HG02610 (cell line): ENCODE data around the gene GOLGA5.

Source experiments
- ATAC-seq: cut with Tn5 transposase; IDR thresholded peaks from one replicate; pipeline ENCODE4 v1.9.1; 2021; ENCODE audit warnings: mild to moderate bottlenecking, moderate library complexity; ENCODE audit not compliant: unreplicated experiment

The GOLGA5 gene

DNA sequence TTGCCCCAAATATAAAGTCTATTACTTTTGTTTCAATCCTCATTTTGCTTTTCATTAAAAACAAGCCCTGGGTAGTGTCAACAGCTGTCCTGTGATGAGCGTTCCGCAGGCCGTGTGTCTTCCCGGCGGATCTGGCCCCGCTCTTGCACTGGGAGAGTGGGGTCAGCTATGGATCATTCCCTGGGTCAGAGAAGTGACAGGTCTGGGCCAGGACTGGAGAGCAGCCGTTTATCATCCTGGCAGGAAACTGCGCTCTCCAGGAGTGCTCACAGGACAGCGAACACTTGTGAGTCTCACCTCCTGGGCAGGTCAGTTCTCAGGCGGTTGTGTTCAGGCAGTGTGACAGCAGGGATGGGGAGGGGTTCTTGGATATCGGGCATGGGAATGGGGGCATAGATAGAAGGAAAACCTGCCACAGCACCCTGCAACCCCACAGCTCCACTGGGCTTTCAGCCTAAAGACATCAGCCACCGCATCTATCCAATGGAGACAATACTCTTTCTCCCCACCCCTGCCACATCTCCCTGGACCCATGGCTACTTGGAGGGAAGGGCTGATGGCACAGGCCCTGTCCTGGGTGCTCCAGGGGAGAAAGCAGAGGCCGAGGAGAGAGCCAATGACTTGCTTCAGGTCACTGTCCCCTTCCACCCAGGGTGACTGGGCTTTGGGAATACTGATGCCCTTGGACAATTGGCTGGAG, 81.0 kb downstream of the GOLGA5 start:
- ATAC-seq: no peak

DNA sequence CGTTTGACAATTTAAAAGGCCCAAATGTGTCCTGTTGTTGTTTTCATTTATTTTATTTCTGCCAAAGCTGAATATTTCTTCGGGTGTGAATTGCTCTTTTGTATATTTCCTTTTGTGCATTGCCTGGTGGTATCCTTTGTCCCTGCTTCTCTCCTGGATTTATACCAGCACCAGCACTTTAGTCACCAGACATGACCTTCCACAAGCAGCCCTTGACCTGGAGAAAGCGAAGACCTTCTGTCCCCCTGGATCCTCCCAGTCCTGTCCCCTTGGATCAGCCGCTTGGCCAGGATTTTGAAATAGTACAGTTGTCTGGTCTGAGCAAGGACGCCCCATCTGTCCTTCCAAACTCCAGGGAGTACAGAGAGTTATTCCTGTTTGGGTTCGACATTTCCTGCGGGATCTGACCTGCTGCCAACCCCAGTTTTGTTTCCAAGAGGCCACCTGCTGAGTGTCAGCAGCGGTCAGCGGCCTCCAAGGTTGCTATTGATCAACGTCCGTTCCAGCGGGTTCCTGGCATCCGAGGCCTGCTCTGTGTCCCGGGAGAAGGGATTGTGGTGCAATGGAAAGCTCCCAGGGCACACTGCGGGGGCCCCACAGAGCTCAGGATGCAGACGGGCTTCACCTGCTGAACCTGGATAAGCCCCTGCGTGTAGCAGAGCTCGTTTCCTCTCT, 83.8 kb downstream of the GOLGA5 start:
- no peak for ATAC-seq

DNA sequence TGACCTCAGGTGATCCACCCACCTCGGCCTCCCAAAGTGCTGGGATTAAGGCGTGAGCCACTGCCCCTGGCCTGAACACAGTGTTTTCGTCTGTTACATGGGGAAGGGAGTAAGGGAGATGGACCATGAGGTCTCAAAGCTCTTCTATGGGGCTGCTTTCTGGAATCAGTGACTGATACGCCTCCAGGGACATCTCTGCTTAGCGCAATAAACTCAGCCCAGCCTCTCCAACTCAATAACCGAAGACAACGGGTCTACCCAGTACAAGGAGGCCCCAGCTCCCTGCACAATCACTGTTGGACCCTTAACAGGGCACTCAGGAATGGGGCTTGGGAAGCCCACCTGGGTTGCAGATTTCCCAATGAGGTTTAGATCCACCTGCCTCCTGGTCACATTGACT, 86.2 kb downstream of the GOLGA5 start:
- ATAC-seq: no peak

DNA sequence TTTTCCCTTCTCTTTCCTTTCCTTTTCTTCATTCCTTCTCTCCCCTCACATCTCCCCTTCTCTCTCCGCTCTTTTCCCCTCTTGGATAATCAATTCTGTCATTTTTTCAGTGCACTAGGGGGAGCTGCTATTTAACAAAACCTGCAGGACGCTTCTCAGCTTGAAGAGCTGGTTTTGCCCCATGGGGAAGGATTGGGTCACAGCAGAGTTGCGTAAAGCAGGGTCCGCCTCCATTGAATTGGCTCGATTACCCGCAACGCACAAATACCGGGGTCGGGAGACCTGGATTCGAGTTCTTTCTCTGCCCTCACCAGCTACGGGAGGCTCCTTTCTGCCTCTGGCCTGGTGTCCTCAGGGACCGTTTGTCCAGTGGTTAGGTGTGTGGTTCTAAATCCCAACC, 86.7 kb downstream of the GOLGA5 start:
- ATAC-seq: no peak

DNA sequence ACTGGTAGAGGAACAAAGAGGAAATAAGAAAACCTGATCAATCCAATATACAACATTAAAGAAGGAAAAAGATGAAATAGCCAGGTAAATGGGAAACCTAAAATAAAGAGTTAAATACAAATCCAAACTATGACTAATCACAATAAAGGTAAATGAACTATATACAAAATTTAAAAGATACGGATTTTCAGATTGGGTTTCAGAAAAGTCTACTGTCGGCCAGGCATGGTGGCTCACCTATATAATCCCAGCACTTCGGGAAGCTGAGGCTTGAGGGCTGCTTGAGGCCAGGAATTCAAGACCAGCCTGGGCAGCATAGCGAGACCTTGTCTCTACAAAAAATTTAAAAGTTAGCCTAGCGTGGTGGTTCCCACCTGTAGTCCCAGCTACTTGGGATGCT, 89.0 kb downstream of the GOLGA5 start:
- ATAC-seq: no peak

DNA sequence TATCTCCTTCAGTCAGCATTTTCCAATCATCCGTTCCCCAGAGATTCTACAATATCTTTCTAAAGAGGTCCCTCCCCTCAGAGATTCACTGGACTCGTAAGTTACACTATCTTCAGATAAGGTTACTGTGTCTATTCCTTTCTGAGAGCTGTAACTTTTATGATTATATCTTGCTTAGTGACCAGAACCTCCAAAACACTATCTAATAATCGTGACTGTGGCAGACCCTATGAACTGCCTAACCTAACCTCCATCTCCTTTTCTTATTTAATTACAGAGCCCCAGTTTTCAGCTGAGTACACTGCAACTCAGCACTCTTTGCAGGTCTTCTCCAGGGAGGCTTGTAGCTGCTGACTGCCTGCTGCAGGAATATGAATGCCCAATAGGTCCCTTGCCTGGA, 90.3 kb downstream of the GOLGA5 start:
- no peak for ATAC-seq

DNA sequence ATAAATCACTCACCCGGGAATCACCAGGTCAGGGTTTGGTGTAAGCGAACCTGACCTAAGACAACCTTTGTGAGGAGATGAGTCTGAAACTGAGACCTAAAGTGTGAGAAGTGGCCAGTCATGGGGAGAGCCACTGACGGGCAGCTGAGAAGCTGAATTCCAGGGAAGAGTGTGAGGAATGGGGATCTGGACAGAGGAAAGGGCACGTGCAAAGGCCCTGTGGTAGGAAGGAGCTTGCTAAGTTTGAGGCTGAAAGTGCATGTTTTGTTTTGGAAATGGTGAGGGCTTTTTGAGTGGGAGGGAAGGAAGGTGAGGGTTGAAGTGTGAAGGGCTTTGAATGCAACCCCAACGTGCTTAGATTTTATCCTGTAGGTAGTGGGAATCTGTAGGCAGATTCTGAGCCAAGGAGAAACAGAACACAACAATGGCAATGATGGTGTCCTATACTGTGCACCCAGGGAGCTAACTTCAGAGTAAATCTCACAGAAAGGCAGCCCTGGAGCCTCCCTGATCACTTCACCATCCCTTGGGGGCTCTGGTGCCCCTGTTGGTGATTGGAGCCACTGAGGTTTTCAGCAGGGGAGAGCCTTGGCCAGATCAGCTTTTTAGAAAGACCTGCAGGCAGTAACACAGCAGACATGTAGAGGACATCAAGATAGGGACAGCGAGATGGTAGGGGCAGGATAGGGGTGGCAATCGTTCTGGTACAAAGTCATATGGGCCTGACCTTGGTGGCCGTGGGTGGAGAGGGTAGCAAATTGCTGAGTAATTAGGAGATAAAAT, 91.4 kb downstream of the GOLGA5 start:
- ATAC-seq: no peak

DNA sequence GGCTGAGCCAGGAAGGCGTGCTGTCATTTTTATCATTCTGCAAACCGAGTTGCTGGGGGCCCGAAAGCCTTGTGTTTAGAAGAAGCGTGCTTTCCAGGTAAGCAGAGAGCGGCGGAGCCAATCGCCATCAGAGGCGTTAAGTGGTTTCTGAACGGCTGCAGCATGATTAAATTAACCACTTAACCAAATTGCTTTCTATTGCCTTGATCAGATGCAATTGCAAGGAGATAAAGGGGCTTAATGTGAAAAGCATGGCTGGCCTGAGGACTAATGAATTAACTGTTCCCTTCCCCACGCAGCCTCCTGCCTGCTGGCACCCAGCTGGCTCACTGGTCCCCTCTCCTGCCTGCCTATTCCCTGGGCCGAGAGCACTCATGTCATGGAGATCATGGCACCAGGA, 92.2 kb downstream of the GOLGA5 start:
- ATAC-seq: no peak

DNA sequence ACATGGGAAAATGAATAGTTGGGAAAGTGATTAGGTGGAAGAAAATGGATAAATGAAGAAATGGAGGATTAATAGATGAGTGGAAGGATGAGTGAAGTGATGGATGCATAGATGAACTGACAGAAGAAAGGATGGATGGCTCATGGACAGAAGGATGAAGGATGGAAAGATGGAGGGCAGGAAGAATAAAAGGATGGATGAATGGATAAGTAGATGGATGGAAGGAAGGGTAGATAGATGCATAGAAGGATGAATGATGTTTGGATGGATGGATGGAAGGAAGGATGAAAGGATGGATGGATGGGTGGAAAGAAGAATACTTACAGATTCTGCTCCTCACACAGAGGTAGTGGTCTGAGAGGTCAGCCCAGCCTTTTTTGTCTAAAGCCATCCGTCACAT, 93.1 kb downstream of the GOLGA5 start:
- no peak for ATAC-seq

DNA sequence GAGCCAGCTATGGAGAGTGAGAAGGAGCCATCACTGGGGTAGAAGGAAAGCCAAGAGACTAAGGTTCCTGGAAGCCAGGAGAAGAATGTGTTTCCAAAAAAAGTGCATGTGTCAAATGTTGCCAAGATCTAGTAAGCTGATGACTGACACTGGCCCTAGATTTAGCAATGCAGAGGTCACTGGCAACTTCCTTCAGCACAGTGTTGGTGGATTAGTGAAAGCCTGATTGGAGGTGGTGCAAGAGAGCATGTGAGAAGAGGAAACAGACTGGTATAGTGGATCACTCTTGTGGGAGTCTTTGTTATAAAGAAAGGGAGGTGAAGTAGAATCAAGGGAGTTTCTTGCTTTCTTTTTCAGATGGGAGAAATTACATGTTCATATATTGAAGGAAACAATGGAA, 94.8 kb downstream of the GOLGA5 start:
- ATAC-seq: no peak
